HCT116 (cell line): ENCODE measurements around the gene ZNF469. TPM values are rescaled to one million over a fixed set of nuclear protein-coding genes. Genes with fewer than 3 reads are reported as not detected.
A peak's percentile ranks its signal among the peaks of the same experiment; 100 is the strongest.

Experiments used
- ATAC-seq: fragments of 200-7000 bp; cut with Tn5 transposase; 2 replicates; pipeline ENCODE4 v1.9.1; 2020; ENCODE audit warnings: mild to moderate bottlenecking, moderate library complexity
- BruUV-seq: library from RNA; stranded (reverse); fragments of 400-500 nt; replicated peaks from 2 replicates; lab custom pipeline; 2021; lab: Mats Ljungman, UMichigan
- CTCF ChIA-PET: fragments of 300-600 bp; sonication (Branson Sonifier 250); formaldehyde crosslinking; loops from one replicate; lab custom pipeline; 2021; ENCODE audit warnings: antibody characterized with exemption; lab: Charles Lee
- POLR2A ChIA-PET: fragments of 300-600, 350-600 bp; sonication (Branson Sonifier 250); formaldehyde crosslinking; loops from one replicate; lab custom pipeline; 2021; ENCODE audit warnings: antibody characterized with exemption; lab: Charles Lee
- RAD21 ChIA-PET, 2 experiments: fragments of 300-600 bp; sonication (Branson Sonifier 250); formaldehyde crosslinking; loops; one replicate each; lab custom pipeline; 2023; ENCODE audit warnings: low total read pairs in 2 of 2; ENCODE audit not compliant: uncharacterized antibody in 2 of 2, unreplicated experiment in 2 of 2, low non-redundant PET in 1 of 2; lab: Charles Lee
- DNase-seq: peaks from one replicate; pipeline ENCODE4 v3.0.0-alpha.2; 2010; ENCODE audit warnings: low read depth, low spot score
- H2AFZ ChIP-seq: fragments of 200-600 bp; shearing (Covaris generic), sonication (generic); 2 replicates; pipeline ENCODE4 v1.6.1; 2017; ENCODE audit warnings: low read depth, mixed run types, mixed read lengths, antibody characterized with exemption, low read length; ENCODE audit not compliant: poor library complexity, severe bottlenecking
- H3K27ac ChIP-seq: 2 replicates; pipeline ENCODE4 v1.5.1; 2012; ENCODE audit warnings: low read depth, low read length
- H3K27me3 ChIP-seq: fragments of 200-600 bp; sonication (generic); 2 replicates; pipeline ENCODE4 v1.6.1; 2016; ENCODE audit warnings: mixed run types, low read length, mixed read lengths; ENCODE audit not compliant: insufficient read depth
- H3K36me3 ChIP-seq, 2 experiments: fragments of 200-500 bp in 1 of 2; fragments of 200-600 bp in 1 of 2; sonication (Bioruptor generic) in 1 of 2; sonication (generic) in 1 of 2; 2 replicates each; pipeline versions ENCODE4 v1.5.1 to v1.6.1; 2014 to 2016; ENCODE audit warnings: low read length in 2 of 2, inconsistent platforms in 1 of 2, mixed read lengths in 1 of 2, mixed run types in 1 of 2; ENCODE audit not compliant: insufficient read depth in 2 of 2, control insufficient read depth in 1 of 2
- H3K4me1 ChIP-seq, 2 experiments: fragments of 200-600 bp in 1 of 2; sonication (generic) in 1 of 2; 2 replicates each; pipeline versions ENCODE4 v1.5.1 to v1.6.1; 2012 to 2017; ENCODE audit warnings: low read length in 2 of 2, inconsistent platforms in 1 of 2, mild to moderate bottlenecking in 1 of 2, mixed read lengths in 1 of 2, mixed run types in 1 of 2, moderate library complexity in 1 of 2; ENCODE audit not compliant: insufficient read depth in 2 of 2, control insufficient read depth in 1 of 2
- H3K4me2 ChIP-seq: fragments of 200-600 bp; sonication (generic); 2 replicates; pipeline ENCODE4 v1.6.1; 2017; ENCODE audit warnings: mixed run types, low read length, mixed read lengths
- H3K4me3 ChIP-seq, 2 experiments: fragments of 200-600 bp in 1 of 2; sonication (generic) in 1 of 2; replicated peaks in 1 of 2; 2 replicates each; pipeline ENCODE4 v1.5.1; 2011 to 2016; ENCODE audit warnings: low read length in 2 of 2, control low read depth in 1 of 2, low read depth in 1 of 2, mild to moderate bottlenecking in 1 of 2, mixed read lengths in 1 of 2, mixed run types in 1 of 2
- H3K79me2 ChIP-seq: fragments of 200-600 bp; sonication (generic); 2 replicates; pipeline ENCODE4 v1.6.1; 2017; ENCODE audit warnings: mild to moderate bottlenecking, mixed run types, low read length, moderate library complexity, mixed read lengths; ENCODE audit not compliant: insufficient read depth
- H3K9ac ChIP-seq: fragments of 200-600 bp; sonication (generic); 2 replicates; pipeline ENCODE4 v1.6.1; 2016; ENCODE audit warnings: low read length, mixed read lengths
- H3K9me2 ChIP-seq: fragments of 200-600 bp; sonication (generic), shearing (Covaris generic); 2 replicates; pipeline ENCODE4 v1.6.1; 2017; ENCODE audit warnings: mixed run types, mild to moderate bottlenecking, moderate library complexity; ENCODE audit not compliant: insufficient read depth
- H3K9me3 ChIP-seq, 2 experiments: fragments of 200-500 bp in 1 of 2; fragments of 200-600 bp in 1 of 2; sonication (Bioruptor generic) in 1 of 2; sonication (generic) in 1 of 2; 2 replicates each; pipeline ENCODE4 v1.6.1; 2014 to 2017; ENCODE audit warnings: low read length in 2 of 2, mixed read lengths in 2 of 2, inconsistent platforms in 1 of 2, low read depth in 1 of 2, mild to moderate bottlenecking in 1 of 2, mixed run types in 1 of 2, moderate library complexity in 1 of 2; ENCODE audit not compliant: control insufficient read depth in 1 of 2, insufficient read depth in 1 of 2
- H4K20me1 ChIP-seq: fragments of 200-600 bp; sonication (generic), shearing (Covaris generic); 2 replicates; pipeline ENCODE4 v1.6.1; 2017; ENCODE audit warnings: mixed run types, mild to moderate bottlenecking, moderate library complexity; ENCODE audit not compliant: insufficient read depth
- EZH2 ChIP-seq: fragments of 200-600 bp; sonication (generic); IDR thresholded peaks from 2 replicates; pipeline ENCODE4 v1.6.1; 2017; ENCODE audit warnings: antibody characterized with exemption, mixed run types
- JUND ChIP-seq: IDR thresholded peaks from 2 replicates; pipeline ENCODE4 v1.6.1; 2012
- POLR2AphosphoS5 ChIP-seq: IDR thresholded peaks from 2 replicates; pipeline ENCODE4 v1.6.1; 2011; ENCODE audit warnings: mild to moderate bottlenecking, low read depth, low read length, moderate library complexity
- YY1 ChIP-seq: IDR thresholded peaks from 2 replicates; pipeline ENCODE4 v1.6.1; 2011; ENCODE audit warnings: low read length, low read depth, moderate library complexity, mild to moderate bottlenecking; ENCODE audit not compliant: insufficient replicate concordance; ENCODE audit errors: extremely low read depth
- ZNF274 ChIP-seq: fragments of 200-500 bp; sonication (Bioruptor generic); IDR thresholded peaks from 2 replicates; pipeline ENCODE4 v1.6.1; 2014; ENCODE audit warnings: mild to moderate bottlenecking, low read depth, low read length, inconsistent platforms
- intact Hi-C: fragments of 100-400 bp; cut with micrococcal nuclease; formaldehyde crosslinking; loops from 2 replicates; pipeline ENCODE4 v1.10.0; 2022
- total RNA-seq: library from RNA; stranded (reverse); gene quantifications from one replicate; pipeline ENCODE4 v1.2.1, GENCODE V29; 2021; ENCODE audit not compliant: unreplicated experiment
- TF ChIP-seq, protein P1 (sequence below): IDR thresholded peaks from 2 replicates; pipeline ENCODE4 v1.6.1; 2012; ENCODE audit warnings: low read depth

ZNF469 gene
- total RNA-seq, 1 experiment from 2014 or later, result 5.9 TPM

DNA sequence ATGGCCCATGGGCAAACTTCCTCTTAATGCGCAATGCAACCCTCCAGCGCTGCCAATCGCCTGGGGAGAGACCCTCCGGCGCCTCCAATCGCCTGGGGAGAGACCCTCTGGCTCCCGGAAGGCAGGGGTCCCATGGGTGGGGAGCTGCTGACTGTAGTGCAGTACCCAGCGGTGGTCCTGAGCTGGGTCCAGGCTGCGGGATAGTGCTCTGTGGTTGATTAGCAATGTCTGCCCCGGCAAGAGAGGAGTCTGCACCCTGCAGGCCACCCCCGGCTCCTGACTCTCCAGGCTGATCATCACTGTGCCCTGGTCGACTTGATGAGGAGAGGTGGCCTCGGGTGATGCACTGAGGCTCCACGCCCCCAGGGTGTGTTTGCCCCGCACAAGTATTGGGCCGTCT, 44.6 kb upstream of the ZNF469 start:
- TF ChIP-seq ZNF274 (no peak), EZH2 (no peak), JUND (no peak), YY1 (no peak)
- intact Hi-C loops, result no loop called here
- H3K79me2 ChIP-seq, result no peaks in the 10 kb centered on the region
- POLR2A ChIA-PET, result no interaction called here
- peaks cover 0 to 8% of the 10 kb centered on the region in 2 experiments; a peak in 1 of 4 replicates for H3K9me3 ChIP-seq
- no TSS peak for BruUV-seq
- no peak overlapping the region for H3K4me3 ChIP-seq
- no peaks in the 10 kb centered on the region for H3K36me3 ChIP-seq
- no peaks in the 10 kb centered on the region for H4K20me1 ChIP-seq
- ATAC-seq, result peak; percentile 31
- no peak overlapping the region for H2AFZ ChIP-seq
- H3K27me3 ChIP-seq, result no peaks in the 10 kb centered on the region; the same call in 1 of the 2 replicates
- H3K4me2 ChIP-seq, result no peak overlapping the region
- RAD21 ChIA-PET, result no interaction called here
- DNase-seq, result no peak
- H3K9ac ChIP-seq, result no peak overlapping the region
- CTCF ChIA-PET, result no interaction called here
- no peak overlapping the region for H3K27ac ChIP-seq
- peaks cover 15 to 32% of the 10 kb centered on the region in 2 experiments for H3K4me1 ChIP-seq
- no peaks in the 10 kb centered on the region for H3K9me2 ChIP-seq

DNA sequence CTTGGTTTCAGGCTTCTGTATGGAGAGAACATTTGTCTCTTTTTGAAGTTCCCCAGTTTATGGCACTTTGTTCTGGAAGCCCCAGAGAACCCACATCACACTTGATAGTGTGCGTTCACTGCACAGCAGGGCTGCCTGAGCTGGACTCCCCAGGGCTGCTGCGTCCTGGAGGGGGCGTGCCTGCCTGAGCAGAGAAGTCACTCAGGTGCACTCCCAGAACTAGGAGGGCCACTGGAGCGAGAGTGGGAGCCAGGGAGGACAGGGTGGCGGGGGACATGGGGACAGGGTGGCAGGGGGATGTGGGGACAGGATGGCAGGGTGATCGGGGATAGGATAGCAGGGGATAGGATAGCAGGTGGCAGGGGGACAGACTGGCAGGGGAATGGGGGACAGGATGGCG, 43.9 kb upstream of the ZNF469 start:
- no peak for TF ChIP-seq POLR2AphosphoS5
- TF ChIP-seq, protein P1, sequence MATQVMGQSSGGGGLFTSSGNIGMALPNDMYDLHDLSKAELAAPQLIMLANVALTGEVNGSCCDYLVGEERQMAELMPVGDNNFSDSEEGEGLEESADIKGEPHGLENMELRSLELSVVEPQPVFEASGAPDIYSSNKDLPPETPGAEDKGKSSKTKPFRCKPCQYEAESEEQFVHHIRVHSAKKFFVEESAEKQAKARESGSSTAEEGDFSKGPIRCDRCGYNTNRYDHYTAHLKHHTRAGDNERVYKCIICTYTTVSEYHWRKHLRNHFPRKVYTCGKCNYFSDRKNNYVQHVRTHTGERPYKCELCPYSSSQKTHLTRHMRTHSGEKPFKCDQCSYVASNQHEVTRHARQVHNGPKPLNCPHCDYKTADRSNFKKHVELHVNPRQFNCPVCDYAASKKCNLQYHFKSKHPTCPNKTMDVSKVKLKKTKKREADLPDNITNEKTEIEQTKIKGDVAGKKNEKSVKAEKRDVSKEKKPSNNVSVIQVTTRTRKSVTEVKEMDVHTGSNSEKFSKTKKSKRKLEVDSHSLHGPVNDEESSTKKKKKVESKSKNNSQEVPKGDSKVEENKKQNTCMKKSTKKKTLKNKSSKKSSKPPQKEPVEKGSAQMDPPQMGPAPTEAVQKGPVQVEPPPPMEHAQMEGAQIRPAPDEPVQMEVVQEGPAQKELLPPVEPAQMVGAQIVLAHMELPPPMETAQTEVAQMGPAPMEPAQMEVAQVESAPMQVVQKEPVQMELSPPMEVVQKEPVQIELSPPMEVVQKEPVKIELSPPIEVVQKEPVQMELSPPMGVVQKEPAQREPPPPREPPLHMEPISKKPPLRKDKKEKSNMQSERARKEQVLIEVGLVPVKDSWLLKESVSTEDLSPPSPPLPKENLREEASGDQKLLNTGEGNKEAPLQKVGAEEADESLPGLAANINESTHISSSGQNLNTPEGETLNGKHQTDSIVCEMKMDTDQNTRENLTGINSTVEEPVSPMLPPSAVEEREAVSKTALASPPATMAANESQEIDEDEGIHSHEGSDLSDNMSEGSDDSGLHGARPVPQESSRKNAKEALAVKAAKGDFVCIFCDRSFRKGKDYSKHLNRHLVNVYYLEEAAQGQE, result no peak
- H2AFZ ChIP-seq, result no peak overlapping the region
- no peaks in the 10 kb centered on the region for H4K20me1 ChIP-seq
- POLR2A ChIA-PET, result no interaction called here
- H3K9me2 ChIP-seq, result no peaks in the 10 kb centered on the region
- intact Hi-C loops, result no loop called here
- H3K79me2 ChIP-seq, result no peaks in the 10 kb centered on the region
- H3K4me1 ChIP-seq, result peaks cover 8 to 24% of the 10 kb centered on the region in 2 experiments
- no peaks in the 10 kb centered on the region; the same call in 1 of the 2 replicates for H3K27me3 ChIP-seq
- BruUV-seq, result no TSS peak
- no peak overlapping the region for H3K4me3 ChIP-seq
- H3K36me3 ChIP-seq, result no peaks in the 10 kb centered on the region
- DNase-seq (no peak), ATAC-seq (no peak)
- no peak overlapping the region for H3K9ac ChIP-seq
- RAD21 ChIA-PET, result no interaction called here
- no peak overlapping the region for H3K4me2 ChIP-seq
- CTCF ChIA-PET, result no interaction called here
- peaks cover 0 to 8% of the 10 kb centered on the region in 2 experiments; a peak in 1 of 4 replicates for H3K9me3 ChIP-seq
- H3K27ac ChIP-seq, result no peak overlapping the region
